ENCODE data around the gene PPM1A.

The PPM1A gene

GRCh38 chr14:60288279-60288678, 39.3 kb downstream of the PPM1A start:
- no peaks in the 10 kb centered on the region for H3F3A ChIP-seq (ENCODE audit: low read depth)
- H3K9me3 ChIP-seq (ENCODE audit: insufficient read depth, low read depth, low read length), result no peaks in the 10 kb centered on the region
- no peaks in the 10 kb centered on the region for H4K20me1 ChIP-seq (ENCODE audit: insufficient read depth, low read length, poor library complexity, severe bottlenecking)
- H3K4me2 ChIP-seq (ENCODE audit: low read depth, low read length, poor library complexity, severe bottlenecking), result no peak overlapping the region
- H3K4me3 ChIP-seq (ENCODE audit: low read length, poor library complexity, severe bottlenecking), result no peak overlapping the region
- no peak overlapping the region for H3K9ac ChIP-seq (ENCODE audit: low read depth, low read length, poor library complexity, severe bottlenecking)
- peaks cover 8% of the 10 kb centered on the region for H3K79me2 ChIP-seq (ENCODE audit: insufficient read depth, low read length)
- H2AFZ ChIP-seq (ENCODE audit: low read length), result no peak overlapping the region
- no peaks in the 10 kb centered on the region for H3K4me1 ChIP-seq (ENCODE audit: insufficient read depth, low read length, poor library complexity, severe bottlenecking)
- TF ChIP-seq EZH2phosphoT487 (IDR thresholded peaks at IDR 0.05; ENCODE audit: borderline replicate concordance), result no peak
- TF ChIP-seq CTCF (conservative IDR thresholded peaks at IDR 0.05; ENCODE audit: low read length), result no peak
- H3K36me3 ChIP-seq (ENCODE audit: insufficient read depth, low read length), result peaks cover 62% of the 10 kb centered on the region
- no peaks in the 10 kb centered on the region for H3K27me3 ChIP-seq (ENCODE audit: insufficient read depth, low read length, poor library complexity, severe bottlenecking)
- no peaks in the 10 kb centered on the region for H3K9me2 ChIP-seq (replicated peaks; ENCODE audit: low read depth, low read length)

- Histone ChIP-seq H3K79me2 (ENCODE audit: insufficient read depth, low read length) (no peaks in the 10 kb centered on the region), H4K20me1 (ENCODE audit: insufficient read depth, low read length, poor library complexity, severe bottlenecking) (no peaks in the 10 kb centered on the region), H3K4me2 (ENCODE audit: low read depth, low read length, poor library complexity, severe bottlenecking) (peak overlapping the region; percentile 26), H3F3A (ENCODE audit: low read depth) (no peaks in the 10 kb centered on the region), H2AFZ (ENCODE audit: low read length) (no peak overlapping the region), H3K27me3 (ENCODE audit: insufficient read depth, low read length, poor library complexity, severe bottlenecking) (no peaks in the 10 kb centered on the region), H3K36me3 (ENCODE audit: insufficient read depth, low read length) (peaks cover 42% of the 10 kb centered on the region), H3K9ac (ENCODE audit: low read depth, low read length, poor library complexity, severe bottlenecking) (no peak overlapping the region), H3K9me3 (ENCODE audit: insufficient read depth, low read depth, low read length) (no peaks in the 10 kb centered on the region), H3K4me3 (ENCODE audit: low read length, poor library complexity, severe bottlenecking) (no peak overlapping the region), H3K9me2 (replicated peaks; ENCODE audit: low read depth, low read length) (no peaks in the 10 kb centered on the region), H3K4me1 (ENCODE audit: insufficient read depth, low read length, poor library complexity, severe bottlenecking) (peaks cover 18% of the 10 kb centered on the region)
- TF ChIP-seq EZH2phosphoT487 (IDR thresholded peaks at IDR 0.05; ENCODE audit: borderline replicate concordance), result no peak
- TF ChIP-seq CTCF (conservative IDR thresholded peaks at IDR 0.05; ENCODE audit: low read length), result no peak
Observed at GRCh38 chr14:60294411-60295069, 45.5 kb downstream of the PPM1A start.

GRCh38 chr14:60300019-60300418, 51.0 kb downstream of the PPM1A start:
- Histone ChIP-seq H3K9ac (ENCODE audit: low read depth, low read length, poor library complexity, severe bottlenecking) (no peak overlapping the region), H3K4me1 (ENCODE audit: insufficient read depth, low read length, poor library complexity, severe bottlenecking) (peaks cover 8% of the 10 kb centered on the region), H3K9me2 (replicated peaks; ENCODE audit: low read depth, low read length) (no peaks in the 10 kb centered on the region), H3K4me3 (ENCODE audit: low read length, poor library complexity, severe bottlenecking) (no peak overlapping the region), H3K36me3 (ENCODE audit: insufficient read depth, low read length) (no peaks in the 10 kb centered on the region), H3K79me2 (ENCODE audit: insufficient read depth, low read length) (no peaks in the 10 kb centered on the region), H3K9me3 (ENCODE audit: insufficient read depth, low read depth, low read length) (no peaks in the 10 kb centered on the region), H2AFZ (ENCODE audit: low read length) (no peak overlapping the region), H3K27me3 (ENCODE audit: insufficient read depth, low read length, poor library complexity, severe bottlenecking) (no peaks in the 10 kb centered on the region), H4K20me1 (ENCODE audit: insufficient read depth, low read length, poor library complexity, severe bottlenecking) (no peaks in the 10 kb centered on the region), H3K4me2 (ENCODE audit: low read depth, low read length, poor library complexity, severe bottlenecking) (no peak overlapping the region), H3F3A (ENCODE audit: low read depth) (no peaks in the 10 kb centered on the region)
- TF ChIP-seq EZH2phosphoT487 (IDR thresholded peaks at IDR 0.05; ENCODE audit: borderline replicate concordance) (no peak), CTCF (conservative IDR thresholded peaks at IDR 0.05; ENCODE audit: low read length) (no peak)

All from Loucy (cell line).